ENCODE measurements around the gene TAB2.
A peak's percentile ranks its signal among the peaks of the same experiment; 100 is the strongest.
"Not testable (repeated sequence)": the region's sequence is repeated elsewhere in the genome, so short reads cannot be mapped to it uniquely, and the experiment has no call there.

Gene TAB2

DNA sequence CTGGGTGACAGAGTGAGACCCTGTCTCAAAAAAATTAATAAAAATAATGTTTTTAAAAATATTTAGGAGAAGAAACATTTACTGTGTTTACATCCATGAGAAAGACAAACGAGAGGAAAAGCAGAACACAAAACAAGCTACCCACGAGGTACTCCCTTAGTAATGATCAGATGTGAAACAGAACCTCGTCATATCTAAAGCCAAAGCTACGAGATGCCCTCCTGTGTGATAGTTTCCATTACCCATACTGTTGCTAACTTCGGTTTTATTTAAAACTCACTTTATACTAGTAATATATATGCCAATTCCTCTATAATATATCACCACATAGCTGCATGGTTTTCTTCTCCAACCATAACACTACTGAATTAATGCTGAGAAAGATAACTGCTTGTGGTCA lies 103.6 kb downstream of the TAB2 start:
- no peak for DNase-seq

DNA sequence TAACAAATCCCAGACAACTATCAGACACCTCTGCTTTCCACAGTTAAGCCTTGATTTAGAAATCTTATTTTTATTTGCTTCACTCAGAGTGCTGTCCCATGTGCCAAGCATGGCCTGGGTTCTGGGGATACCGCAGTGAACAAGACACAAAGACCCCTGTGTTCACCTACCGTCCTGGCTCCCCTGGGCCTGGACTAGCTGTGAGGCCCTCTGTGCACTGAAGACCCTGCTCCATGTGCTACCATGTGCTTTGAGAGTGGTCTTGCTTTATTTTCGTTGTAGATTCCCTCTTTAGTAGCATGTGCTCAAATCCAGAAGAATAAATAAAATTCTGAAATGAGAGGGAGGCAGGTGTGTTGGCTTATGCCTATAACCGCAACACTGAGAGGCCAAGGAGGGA lies 105.1 kb downstream of the TAB2 start:
- DNase-seq = no peak

DNA sequence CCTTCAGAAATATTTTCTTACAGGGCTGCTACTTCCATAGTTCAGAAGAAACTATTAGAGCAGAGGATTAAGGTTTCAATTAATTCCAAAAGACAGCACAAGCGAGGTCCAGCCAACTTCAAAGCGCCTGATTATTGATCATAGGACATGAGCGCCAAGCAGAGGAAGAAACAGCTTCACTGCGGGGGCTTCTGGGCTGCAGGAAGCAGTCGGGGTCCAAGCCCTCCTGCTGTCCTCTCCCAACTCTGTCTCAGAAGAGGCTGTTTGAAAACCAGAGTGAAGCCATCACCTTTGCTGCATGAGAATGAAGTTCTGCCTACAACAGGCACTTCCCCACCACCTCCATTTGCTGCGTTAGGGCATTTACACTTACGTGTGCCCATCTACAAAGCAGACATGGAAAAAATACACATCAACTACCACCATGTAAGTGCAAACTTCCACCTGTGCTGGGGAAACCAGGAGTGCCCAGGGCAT lies 106.5 kb downstream of the TAB2 start:
- no peak for DNase-seq

- DNase-seq = no peak
These were observed 107.7 kb downstream of the TAB2 start for GRCh38 chr6:149425224-149425623.

- DNase-seq = no peak
These were observed 108.2 kb downstream of the TAB2 start for GRCh38 chr6:149425754-149426153.

DNA sequence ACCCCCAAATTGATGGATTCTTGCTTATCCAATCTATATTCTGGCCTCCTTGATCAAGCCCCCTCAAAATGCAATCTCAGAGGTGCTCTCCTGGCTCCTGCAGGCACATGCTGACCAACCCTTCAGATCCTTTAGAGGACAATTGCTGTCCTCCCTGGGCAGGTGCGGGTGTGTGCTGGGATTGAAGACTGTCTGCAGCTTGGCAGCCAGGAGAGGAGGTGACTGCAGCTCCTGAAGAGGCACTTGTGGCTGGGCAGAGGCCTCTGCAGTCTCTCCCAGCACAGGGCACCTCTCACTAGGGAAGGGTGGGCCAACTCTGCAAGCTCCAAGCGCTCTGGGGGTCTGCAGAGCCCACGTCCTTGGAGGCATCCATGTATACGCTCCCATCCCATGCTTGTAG lies 111.1 kb downstream of the TAB2 start:
- DNase-seq = no peak

GRCh38 chr6:149429427-149430360 lies 112.2 kb downstream of the TAB2 start:
- DNase-seq = no peak

GRCh38 chr6:149431905-149432775 lies 114.6 kb downstream of the TAB2 start:
- peak; percentile 77 to 90 for DNase-seq

DNA sequence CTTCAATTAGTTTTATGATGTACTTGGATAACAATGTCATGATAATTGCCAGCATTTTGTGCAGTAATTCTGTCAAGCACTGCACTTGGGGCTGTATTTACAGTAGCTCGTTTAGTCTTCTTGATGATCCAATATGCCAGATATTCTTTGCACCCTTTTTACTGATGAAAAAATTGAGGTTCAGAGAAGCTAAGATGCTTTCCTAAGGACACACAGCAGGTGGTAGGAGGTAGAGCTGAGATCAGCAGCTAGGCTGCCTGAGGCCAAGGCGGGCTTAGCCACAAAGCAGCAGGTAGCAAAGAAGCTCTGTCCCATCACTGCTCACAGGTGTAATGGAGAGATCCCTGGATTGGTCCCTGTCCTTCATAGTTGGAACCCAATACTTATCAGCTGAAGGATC lies 115.9 kb downstream of the TAB2 start:
- DNase-seq = no peak

DNA sequence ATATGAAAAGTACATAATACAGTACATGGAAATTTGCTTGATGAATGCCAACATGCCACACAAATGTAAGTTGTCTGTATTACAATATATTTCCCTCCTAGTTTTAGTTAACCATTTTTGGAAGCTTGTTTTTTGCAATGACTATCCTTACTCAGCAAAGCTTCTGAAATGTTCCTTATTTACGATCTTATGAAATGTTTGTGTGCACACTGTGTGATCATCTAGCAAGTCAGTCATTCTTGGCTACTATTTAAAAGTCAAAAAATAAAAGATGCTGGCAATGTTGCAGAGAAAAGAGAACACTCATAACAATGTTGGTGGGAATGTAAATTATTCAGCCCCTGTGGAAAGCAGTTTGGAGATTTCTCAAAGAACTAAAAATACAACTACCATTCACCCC lies 116.4 kb downstream of the TAB2 start:
- no peak for DNase-seq

DNA sequence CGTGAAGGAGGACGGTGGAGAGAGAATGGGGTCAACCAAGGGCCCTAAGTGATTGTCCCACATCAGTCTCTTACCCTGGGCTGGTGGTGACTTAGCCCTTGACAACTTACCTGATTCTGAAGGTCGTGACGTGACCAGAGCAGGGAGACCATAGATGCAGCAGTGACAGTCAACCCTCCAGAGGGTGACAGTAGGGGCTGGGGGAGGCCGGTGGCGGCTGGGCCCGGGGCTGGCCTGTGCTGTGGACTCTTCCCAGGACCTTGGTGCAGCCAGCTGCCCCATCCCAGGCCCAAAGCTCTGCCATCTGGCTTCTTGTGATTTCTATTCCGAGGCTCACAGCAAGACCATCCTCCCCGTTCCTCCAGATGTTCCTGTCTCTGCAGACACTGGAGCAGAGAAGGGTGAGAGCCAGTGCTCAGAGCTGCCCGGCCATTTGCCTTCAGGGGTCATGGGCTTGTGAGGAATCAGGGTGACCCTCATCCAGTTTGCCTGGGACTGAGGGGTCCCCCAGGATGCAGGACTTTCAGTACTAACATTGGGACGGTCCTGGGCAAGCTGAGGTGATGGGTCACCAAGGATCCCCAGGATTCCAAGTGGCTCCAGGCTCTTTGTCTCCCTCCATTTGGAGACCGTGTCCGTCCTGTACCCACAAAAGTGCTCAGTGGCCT lies 118.5 kb downstream of the TAB2 start:
- no peak for DNase-seq

- no peak for DNase-seq
These were observed 119.1 kb downstream of the TAB2 start for GRCh38 chr6:149436647-149437046.

- no peak for DNase-seq
These were observed 119.7 kb downstream of the TAB2 start for GRCh38 chr6:149437212-149437611.

- DNase-seq = no peak
These were observed 121.3 kb downstream of the TAB2 start for GRCh38 chr6:149438855-149439254.

DNA sequence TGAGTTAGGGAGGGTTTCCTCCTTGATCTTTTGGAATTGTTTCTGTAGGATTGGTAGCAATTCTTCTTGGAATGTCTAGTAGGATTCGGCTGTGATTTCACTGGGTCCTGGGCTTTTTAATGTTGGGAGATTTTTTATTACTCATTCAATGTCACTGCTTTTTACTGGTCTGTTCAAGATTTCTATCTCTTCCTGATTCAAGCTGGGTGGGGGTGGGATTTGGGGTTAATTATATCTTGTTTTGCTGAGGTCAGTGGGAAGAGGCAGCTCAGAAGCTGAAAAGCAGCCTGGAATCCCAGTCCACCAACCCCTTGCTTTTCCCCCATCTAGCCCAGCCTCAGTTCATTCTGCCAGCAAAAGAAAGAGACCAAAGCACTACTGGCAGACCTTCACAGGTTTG lies 122.1 kb downstream of the TAB2 start:
- no peak for DNase-seq

DNA sequence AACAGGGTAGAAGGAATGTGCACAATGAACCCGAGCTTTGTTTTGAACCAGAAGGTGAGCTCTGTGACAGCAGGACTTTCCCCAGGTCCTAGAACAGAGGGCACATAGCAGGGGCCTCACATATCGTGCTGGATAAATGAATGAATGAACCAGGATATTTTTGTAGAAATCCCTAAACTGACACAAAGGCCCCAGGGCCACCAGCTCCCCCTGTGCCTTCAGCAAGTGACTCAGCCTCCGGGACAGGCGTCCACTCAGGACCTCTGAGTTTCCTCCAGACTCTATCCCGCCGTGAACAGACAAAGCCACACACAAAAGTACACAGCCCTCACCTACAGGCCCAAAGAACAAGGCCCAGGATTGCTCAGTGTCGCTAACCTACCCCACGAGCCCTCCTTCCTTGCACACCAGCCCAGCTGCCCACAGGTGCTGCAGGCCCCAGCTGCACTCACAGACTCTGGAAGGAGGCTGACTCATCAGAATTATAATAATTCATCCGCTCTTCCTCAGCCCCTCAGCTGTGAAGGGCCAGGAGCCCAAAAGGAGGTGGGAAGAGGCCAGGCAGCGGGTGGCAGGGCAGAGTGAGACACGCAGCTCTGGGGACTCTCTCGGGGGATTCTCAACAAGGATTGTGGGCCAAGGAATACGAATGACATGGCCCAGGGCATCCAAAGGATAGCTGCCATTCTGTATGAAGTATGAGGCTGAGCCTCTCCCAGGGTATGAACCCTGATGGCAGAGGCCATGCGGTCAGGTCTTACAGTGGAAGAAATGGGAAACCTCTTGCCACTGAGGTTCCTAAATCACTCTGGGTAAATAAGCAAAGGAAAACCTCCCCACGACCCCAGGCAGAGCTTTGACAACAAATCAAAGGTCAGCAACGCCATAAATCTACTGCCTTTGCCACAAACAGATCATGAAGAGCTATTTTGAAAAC lies 123.5 kb downstream of the TAB2 start:
- DNase-seq = no peak

GRCh38 chr6:149441740-149442139 lies 124.2 kb downstream of the TAB2 start:
- DNase-seq = no peak

GRCh38 chr6:149443411-149444181 lies 126.1 kb downstream of the TAB2 start:
- peak in 1 of 2 donors; percentile 21 for DNase-seq

DNA sequence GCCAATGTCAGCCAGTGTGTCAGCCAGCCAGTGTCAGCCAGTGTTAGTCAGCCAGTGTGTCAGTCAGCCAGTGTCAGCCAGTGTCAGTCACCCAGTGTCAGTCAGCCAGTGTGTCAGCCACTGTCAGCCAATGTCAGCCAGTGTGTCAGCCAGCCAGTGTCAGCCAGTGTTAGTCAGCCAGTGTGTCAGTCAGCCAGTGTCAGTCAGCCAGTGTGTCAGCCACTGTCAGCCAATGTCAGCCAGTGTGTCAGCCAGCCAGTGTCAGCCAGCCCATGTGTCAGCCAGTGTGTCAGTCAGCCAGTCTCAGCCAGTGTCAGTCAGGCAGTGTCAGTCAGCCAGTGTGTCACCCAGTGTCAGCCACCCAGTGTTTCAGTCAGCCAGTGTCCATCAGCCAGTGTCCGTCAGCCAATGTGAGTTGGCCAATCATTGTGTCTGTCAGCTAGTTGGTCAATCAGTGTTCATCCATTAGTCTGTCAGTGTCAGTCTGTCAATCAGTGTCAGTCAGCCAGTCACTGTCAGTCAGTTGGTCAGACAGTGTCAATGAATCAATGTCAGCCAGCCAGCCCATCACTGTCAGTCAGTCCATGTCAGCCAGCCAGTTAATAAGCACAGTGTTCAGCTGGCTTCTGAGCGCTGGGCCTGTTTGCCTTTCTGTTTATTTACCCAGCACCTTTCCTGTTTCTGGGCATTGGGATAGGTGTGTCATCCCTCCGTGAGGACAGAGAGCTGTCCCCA lies 127.0 kb downstream of the TAB2 start:
- not testable (repeated sequence) for DNase-seq

DNA sequence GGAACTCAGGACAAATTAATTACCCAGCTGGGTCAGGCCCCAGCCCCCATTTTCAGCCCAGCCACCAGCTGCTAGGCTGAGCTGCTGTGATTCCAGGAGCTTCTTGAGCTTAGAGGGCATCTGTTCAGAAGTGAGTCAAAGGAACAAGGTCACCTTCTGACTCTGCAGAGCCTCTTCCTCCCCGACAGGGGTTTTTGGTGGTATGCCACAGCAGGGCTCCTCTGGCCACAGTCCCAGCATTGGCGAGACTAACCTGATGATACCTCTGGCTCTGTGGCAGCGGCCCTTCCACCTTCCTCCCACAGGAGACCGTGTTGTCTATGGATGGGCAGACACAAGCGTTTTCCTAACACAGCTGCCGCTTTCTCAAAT lies 127.6 kb downstream of the TAB2 start:
- DNase-seq = no peak
